ENCODE data around the gene GRIP1.

The GRIP1 gene

GRCh38 chr12:66692170-66692569, 13.3 kb upstream of the GRIP1 start:
- DNase-seq (ENCODE audit: low read depth): no peak

GRCh38 chr12:66688846-66689439, 10.1 kb upstream of the GRIP1 start:
- peak; percentile 3 for DNase-seq (ENCODE audit: low read depth)

GRCh38 chr12:66684222-66684621, 5.3 kb upstream of the GRIP1 start:
- no peak for DNase-seq (ENCODE audit: low read depth)

- no peak for DNase-seq (ENCODE audit: low read depth)
Measured at GRCh38 chr12:66683822-66684221, 4.9 kb upstream of the GRIP1 start.

GRCh38 chr12:66683073-66683472, 4.2 kb upstream of the GRIP1 start:
- no peak for DNase-seq (ENCODE audit: low read depth)

GRCh38 chr12:66679461-66680084, 697 bp upstream of the GRIP1 start:
- DNase-seq (ENCODE audit: low read depth): no peak

GRCh38 chr12:66676241-66676640, 2.6 kb downstream of the GRIP1 start:
- DNase-seq (ENCODE audit: low read depth): no peak

- no peak for DNase-seq (ENCODE audit: low read depth)
Measured at GRCh38 chr12:66674495-66675122, 4.3 kb downstream of the GRIP1 start.

- DNase-seq (ENCODE audit: low read depth): no peak
Measured at GRCh38 chr12:66669541-66669940, 9.3 kb downstream of the GRIP1 start.

- no peak for DNase-seq (ENCODE audit: low read depth)
Measured at GRCh38 chr12:66668311-66668710, 10.6 kb downstream of the GRIP1 start.

GRCh38 chr12:66667906-66668305, 11.0 kb downstream of the GRIP1 start:
- no peak for DNase-seq (ENCODE audit: low read depth)

- DNase-seq (ENCODE audit: low read depth): no peak
Measured at GRCh38 chr12:66666481-66666880, 12.4 kb downstream of the GRIP1 start.

GRCh38 chr12:66665435-66665985, 13.4 kb downstream of the GRIP1 start:
- no peak for DNase-seq (ENCODE audit: low read depth)

GRCh38 chr12:66664076-66664475, 14.8 kb downstream of the GRIP1 start:
- no peak for DNase-seq (ENCODE audit: low read depth)

- no peak for DNase-seq (ENCODE audit: low read depth)
Measured at GRCh38 chr12:66663611-66664010, 15.3 kb downstream of the GRIP1 start.

GRCh38 chr12:66662729-66663128, 16.1 kb downstream of the GRIP1 start:
- peak; percentile 12 for DNase-seq (ENCODE audit: low read depth)

- no peak for DNase-seq (ENCODE audit: low read depth)
Measured at GRCh38 chr12:66662179-66662578, 16.7 kb downstream of the GRIP1 start.

- no peak for DNase-seq (ENCODE audit: low read depth)
Measured at GRCh38 chr12:66661357-66661756, 17.5 kb downstream of the GRIP1 start.

- DNase-seq (ENCODE audit: low read depth): no peak
Measured at GRCh38 chr12:66653796-66654195, 25.1 kb downstream of the GRIP1 start.

GRCh38 chr12:66648033-66648735, 30.7 kb downstream of the GRIP1 start:
- DNase-seq (ENCODE audit: low read depth): no peak

GRCh38 chr12:66647034-66647691, 31.7 kb downstream of the GRIP1 start:
- peak; percentile 90 for DNase-seq (ENCODE audit: low read depth)

GRCh38 chr12:66644151-66644550, 34.7 kb downstream of the GRIP1 start:
- DNase-seq (ENCODE audit: low read depth): no peak

All from GM04504 (cell line).